Endothelial cell of umbilical vein (primary cell): ENCODE data around the gene RNF5.
"Not testable (repeated sequence)": the region's sequence is repeated elsewhere in the genome, so short reads cannot be mapped to it uniquely, and the experiment has no call there.

Experiments used
- EZH2 ChIP-seq: IDR thresholded peaks from 2 replicates; pipeline ENCODE4 v1.6.1; 2012; ENCODE audit warnings: borderline replicate concordance, low read depth, mild to moderate bottlenecking, moderate library complexity, low read length, inconsistent platforms; ENCODE audit not compliant: severe bottlenecking
- POLR2A ChIP-seq: IDR thresholded peaks from 2 replicates; pipeline ENCODE4 v1.6.1; 2012; ENCODE audit warnings: low read depth, mild to moderate bottlenecking, control low read depth, low read length
- POLR2AphosphoS5 ChIP-seq: IDR thresholded peaks from 2 replicates; pipeline ENCODE4 v1.6.1; 2012; ENCODE audit warnings: low read depth, mild to moderate bottlenecking, control low read depth, low read length, moderate library complexity; ENCODE audit not compliant: insufficient read depth

- not testable (repeated sequence) for TF ChIP-seq POLR2A, EZH2, POLR2AphosphoS5
Observed at GRCh38 chr6:32187725-32188380, 9.6 kb downstream of the RNF5 start.
